ENCODE results near the gene PLXNA4. TPM values are rescaled to one million over a fixed set of nuclear protein-coding genes. Genes with fewer than 3 reads are reported as not detected.

The PLXNA4 gene
- total RNA-seq, 1 experiment from 2014 or later = not detected

DNA sequence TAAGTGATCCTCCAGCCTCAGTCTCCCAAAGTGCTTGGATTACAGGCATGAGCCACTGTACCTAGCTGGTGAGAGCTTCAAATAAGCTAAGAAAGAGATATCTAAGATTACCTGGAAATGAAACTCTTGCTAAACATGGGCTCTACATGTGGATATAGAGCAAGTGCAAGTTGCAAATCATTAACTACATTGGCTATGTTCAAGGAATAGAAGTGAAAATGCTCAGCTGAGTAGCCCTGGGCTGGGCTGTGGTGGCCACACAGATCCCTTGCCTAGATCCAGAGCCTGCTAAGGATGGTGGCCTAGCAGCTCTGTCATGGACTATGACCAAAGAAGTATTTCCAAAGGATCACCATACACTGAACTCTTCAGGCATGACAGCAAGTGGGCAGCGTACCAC is 209.3 kb downstream of the PLXNA4 start (continued):
- TF ChIP-seq CBX3 (IDR thresholded peaks at IDR 0.05; ENCODE audit: low read depth) (no peak), SP1 (IDR thresholded peaks at IDR 0.05; ENCODE audit: low read depth) (no peak), POLR2A (IDR thresholded peaks at IDR 0.05; ENCODE audit: borderline replicate concordance, extremely low read depth, insufficient read depth, insufficient read length) (no peak), EGR1 (IDR thresholded peaks at IDR 0.05; ENCODE audit: low read depth) (no peak), SIN3A (IDR thresholded peaks at IDR 0.05; ENCODE audit: low read depth) (no peak), EZH2 (IDR thresholded peaks at IDR 0.05) (no peak), ELF1 (IDR thresholded peaks at IDR 0.05; ENCODE audit: borderline replicate concordance, low read depth) (no peak), SRF (IDR thresholded peaks at IDR 0.05; ENCODE audit: low read depth) (no peak), TCF7L2 (IDR thresholded peaks at IDR 0.05; ENCODE audit: borderline replicate concordance, extremely low read depth, insufficient read depth, insufficient read length) (no peak)
- TF ChIP-seq, protein P1, sequence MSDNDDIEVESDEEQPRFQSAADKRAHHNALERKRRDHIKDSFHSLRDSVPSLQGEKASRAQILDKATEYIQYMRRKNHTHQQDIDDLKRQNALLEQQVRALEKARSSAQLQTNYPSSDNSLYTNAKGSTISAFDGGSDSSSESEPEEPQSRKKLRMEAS (IDR thresholded peaks at IDR 0.05) = no peak

DNA sequence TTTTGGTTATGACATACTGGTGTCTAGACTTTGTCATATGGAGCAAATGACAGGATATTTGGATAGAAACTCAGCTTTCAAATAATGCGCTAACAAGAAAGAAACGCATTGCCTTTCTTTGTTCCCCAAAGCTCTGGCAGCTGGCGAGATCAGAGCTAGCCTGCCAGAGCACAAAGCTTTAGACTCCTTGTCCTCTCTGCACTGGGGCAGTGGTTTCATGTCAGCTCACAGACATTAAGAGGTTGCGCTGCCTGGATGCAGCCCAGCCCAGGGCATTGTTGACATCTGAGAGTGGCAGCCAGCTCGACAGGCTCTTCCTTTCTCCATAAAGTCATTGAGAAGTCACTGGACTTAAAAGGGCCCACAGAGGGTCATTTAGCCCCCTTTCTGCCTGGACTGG is 212.0 kb downstream of the PLXNA4 start:
- Histone ChIP-seq H3K9me3 (ENCODE audit: control insufficient read depth in 1 of 2, insufficient read depth in 1 of 2, low read depth in 1 of 2, low read length in 2 of 2) (no peaks in the 10 kb centered on the region), H2AFZ (ENCODE audit: low read depth, low read length, poor library complexity, severe bottlenecking) (no peak overlapping the region), H3K4me1 (ENCODE audit: control insufficient read depth in 1 of 2, insufficient read depth in 2 of 2, low read length in 2 of 2) (no peaks in the 10 kb centered on the region), H3K4me2 (ENCODE audit: low read length) (no peak overlapping the region), H3K9ac (ENCODE audit: low read length) (no peak overlapping the region), H3K9me2 (ENCODE audit: insufficient read depth) (no peaks in the 10 kb centered on the region), H4K20me1 (ENCODE audit: insufficient read depth) (no peaks in the 10 kb centered on the region), H3K79me2 (ENCODE audit: insufficient read depth, low read length) (no peaks in the 10 kb centered on the region), H3K27ac (ENCODE audit: low read depth, low read length) (no peak overlapping the region), H3K27me3 (ENCODE audit: insufficient read depth, low read length) (peaks cover 37% of the 10 kb centered on the region; the same call in 1 of the 2 replicates), H3K36me3 (ENCODE audit: control insufficient read depth in 1 of 2, insufficient read depth in 2 of 2, low read length in 2 of 2) (no peaks in the 10 kb centered on the region), H3K4me3 (replicated peaks in 1 of 2; ENCODE audit: low read depth in 1 of 2, low read length in 2 of 2) (no peak overlapping the region)
- BruUV-seq (replicated peaks) = no TSS peak
- intact Hi-C loops (cut with micrococcal nuclease) = no loop called here
- ChIA-PET CTCF (no interaction called here), RAD21 (ENCODE audit: low non-redundant PET in 1 of 2, low total read pairs in 2 of 2, uncharacterized antibody in 2 of 2, unreplicated experiment in 2 of 2) (no interaction called here), POLR2A (no interaction called here)
- ATAC-seq (no peak), DNase-seq (ENCODE audit: low read depth, low spot score) (no peak)
- no peak for TF ChIP-seq ELF1 (IDR thresholded peaks at IDR 0.05; ENCODE audit: borderline replicate concordance, low read depth)
- TF ChIP-seq RAD21 (IDR thresholded peaks at IDR 0.05; ENCODE audit: low read depth) = no peak
- TF ChIP-seq EGR1 (IDR thresholded peaks at IDR 0.05; ENCODE audit: low read depth) = no peak
- TF ChIP-seq CEBPB (IDR thresholded peaks at IDR 0.05; ENCODE audit: low read depth) = no peak
- TF ChIP-seq SRF (IDR thresholded peaks at IDR 0.05; ENCODE audit: low read depth) = no peak
- no peak for TF ChIP-seq YY1 (IDR thresholded peaks at IDR 0.05; ENCODE audit: extremely low read depth, insufficient replicate concordance, low read depth, low read length)
- no peak for TF ChIP-seq POLR2A (IDR thresholded peaks at IDR 0.05; ENCODE audit: borderline replicate concordance, extremely low read depth, insufficient read depth, insufficient read length)
- TF ChIP-seq ZFX (IDR thresholded peaks at IDR 0.05) = no peak
- TF ChIP-seq, protein P2, sequence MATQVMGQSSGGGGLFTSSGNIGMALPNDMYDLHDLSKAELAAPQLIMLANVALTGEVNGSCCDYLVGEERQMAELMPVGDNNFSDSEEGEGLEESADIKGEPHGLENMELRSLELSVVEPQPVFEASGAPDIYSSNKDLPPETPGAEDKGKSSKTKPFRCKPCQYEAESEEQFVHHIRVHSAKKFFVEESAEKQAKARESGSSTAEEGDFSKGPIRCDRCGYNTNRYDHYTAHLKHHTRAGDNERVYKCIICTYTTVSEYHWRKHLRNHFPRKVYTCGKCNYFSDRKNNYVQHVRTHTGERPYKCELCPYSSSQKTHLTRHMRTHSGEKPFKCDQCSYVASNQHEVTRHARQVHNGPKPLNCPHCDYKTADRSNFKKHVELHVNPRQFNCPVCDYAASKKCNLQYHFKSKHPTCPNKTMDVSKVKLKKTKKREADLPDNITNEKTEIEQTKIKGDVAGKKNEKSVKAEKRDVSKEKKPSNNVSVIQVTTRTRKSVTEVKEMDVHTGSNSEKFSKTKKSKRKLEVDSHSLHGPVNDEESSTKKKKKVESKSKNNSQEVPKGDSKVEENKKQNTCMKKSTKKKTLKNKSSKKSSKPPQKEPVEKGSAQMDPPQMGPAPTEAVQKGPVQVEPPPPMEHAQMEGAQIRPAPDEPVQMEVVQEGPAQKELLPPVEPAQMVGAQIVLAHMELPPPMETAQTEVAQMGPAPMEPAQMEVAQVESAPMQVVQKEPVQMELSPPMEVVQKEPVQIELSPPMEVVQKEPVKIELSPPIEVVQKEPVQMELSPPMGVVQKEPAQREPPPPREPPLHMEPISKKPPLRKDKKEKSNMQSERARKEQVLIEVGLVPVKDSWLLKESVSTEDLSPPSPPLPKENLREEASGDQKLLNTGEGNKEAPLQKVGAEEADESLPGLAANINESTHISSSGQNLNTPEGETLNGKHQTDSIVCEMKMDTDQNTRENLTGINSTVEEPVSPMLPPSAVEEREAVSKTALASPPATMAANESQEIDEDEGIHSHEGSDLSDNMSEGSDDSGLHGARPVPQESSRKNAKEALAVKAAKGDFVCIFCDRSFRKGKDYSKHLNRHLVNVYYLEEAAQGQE (IDR thresholded peaks at IDR 0.05; ENCODE audit: low read depth) = no peak
- TF ChIP-seq ZNF274 (IDR thresholded peaks at IDR 0.05; ENCODE audit: low read depth, low read length) = no peak
- TF ChIP-seq, protein P3, sequence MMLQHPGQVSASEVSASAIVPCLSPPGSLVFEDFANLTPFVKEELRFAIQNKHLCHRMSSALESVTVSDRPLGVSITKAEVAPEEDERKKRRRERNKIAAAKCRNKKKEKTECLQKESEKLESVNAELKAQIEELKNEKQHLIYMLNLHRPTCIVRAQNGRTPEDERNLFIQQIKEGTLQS (IDR thresholded peaks at IDR 0.05) = no peak
- TF ChIP-seq, protein P4, sequence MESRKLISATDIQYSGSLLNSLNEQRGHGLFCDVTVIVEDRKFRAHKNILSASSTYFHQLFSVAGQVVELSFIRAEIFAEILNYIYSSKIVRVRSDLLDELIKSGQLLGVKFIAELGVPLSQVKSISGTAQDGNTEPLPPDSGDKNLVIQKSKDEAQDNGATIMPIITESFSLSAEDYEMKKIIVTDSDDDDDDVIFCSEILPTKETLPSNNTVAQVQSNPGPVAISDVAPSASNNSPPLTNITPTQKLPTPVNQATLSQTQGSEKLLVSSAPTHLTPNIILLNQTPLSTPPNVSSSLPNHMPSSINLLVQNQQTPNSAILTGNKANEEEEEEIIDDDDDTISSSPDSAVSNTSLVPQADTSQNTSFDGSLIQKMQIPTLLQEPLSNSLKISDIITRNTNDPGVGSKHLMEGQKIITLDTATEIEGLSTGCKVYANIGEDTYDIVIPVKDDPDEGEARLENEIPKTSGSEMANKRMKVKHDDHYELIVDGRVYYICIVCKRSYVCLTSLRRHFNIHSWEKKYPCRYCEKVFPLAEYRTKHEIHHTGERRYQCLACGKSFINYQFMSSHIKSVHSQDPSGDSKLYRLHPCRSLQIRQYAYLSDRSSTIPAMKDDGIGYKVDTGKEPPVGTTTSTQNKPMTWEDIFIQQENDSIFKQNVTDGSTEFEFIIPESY (IDR thresholded peaks at IDR 0.05; ENCODE audit: extremely low read depth, insufficient replicate concordance, low read length) = no peak
- TF ChIP-seq SP1 (IDR thresholded peaks at IDR 0.05; ENCODE audit: low read depth) = no peak
- no peak for TF ChIP-seq TCF7L2 (IDR thresholded peaks at IDR 0.05; ENCODE audit: borderline replicate concordance, extremely low read depth, insufficient read depth, insufficient read length)
